ENCODE measurements around the gene SP1.
A peak's percentile ranks its signal among the peaks of the same experiment; 100 is the strongest.
"Not testable (repeated sequence)": the region's sequence is repeated elsewhere in the genome, so short reads cannot be mapped to it uniquely, and the experiment has no call there.

Gene SP1

DNA sequence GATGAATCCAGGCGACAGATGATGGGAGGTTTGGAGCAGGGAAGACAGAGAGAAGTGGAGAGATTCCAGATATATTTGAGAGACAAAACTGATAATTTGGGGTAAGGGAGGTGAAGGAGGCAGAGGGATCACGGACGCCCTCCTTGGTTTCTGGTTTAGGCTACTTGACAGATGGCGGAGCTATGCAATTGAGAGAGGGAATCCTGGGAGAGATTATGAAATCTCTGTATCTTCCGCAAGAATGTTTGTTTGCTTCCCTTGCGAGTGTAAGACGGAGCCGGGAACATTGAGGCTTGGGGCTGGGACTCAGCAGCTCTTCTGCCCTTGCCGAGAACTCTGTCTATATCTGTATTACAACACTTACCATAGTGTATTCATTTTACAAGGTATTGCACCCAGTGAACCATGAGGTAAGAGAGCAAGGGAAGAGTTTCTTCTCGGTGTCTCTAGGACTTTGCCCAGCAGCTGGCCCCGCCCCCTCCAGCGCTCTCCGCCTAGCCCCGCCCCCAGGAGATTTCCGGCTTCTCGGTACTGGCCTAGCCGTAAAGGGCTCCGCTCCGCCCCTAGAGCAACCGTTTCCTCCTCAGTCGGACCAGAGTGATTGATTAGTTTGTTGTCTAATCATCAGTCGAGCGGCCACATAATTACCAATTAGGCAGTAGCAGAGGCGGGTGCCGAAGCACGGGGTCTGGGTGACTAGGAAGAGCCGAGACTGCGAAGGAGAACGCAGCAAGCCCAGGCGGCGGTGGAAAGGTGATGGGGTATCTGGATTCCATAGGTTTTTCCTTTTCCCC is 61.3 kb downstream of the SP1 start, which contains the start of gene PRR13:
TSS of gene PRR13 (plus strand) at position 695 of the 794 bp plus-strand sequence. CDS start 981 bp downstream, outside the sequence.
- in situ Hi-C loops (cut with HindIII; ENCODE audit: low sequenced_read_pairs) = no loop called here
- peak; percentile 99 for DNase-seq (ENCODE audit: low read depth, low spot score)
- TF ChIP-seq, protein P1, sequence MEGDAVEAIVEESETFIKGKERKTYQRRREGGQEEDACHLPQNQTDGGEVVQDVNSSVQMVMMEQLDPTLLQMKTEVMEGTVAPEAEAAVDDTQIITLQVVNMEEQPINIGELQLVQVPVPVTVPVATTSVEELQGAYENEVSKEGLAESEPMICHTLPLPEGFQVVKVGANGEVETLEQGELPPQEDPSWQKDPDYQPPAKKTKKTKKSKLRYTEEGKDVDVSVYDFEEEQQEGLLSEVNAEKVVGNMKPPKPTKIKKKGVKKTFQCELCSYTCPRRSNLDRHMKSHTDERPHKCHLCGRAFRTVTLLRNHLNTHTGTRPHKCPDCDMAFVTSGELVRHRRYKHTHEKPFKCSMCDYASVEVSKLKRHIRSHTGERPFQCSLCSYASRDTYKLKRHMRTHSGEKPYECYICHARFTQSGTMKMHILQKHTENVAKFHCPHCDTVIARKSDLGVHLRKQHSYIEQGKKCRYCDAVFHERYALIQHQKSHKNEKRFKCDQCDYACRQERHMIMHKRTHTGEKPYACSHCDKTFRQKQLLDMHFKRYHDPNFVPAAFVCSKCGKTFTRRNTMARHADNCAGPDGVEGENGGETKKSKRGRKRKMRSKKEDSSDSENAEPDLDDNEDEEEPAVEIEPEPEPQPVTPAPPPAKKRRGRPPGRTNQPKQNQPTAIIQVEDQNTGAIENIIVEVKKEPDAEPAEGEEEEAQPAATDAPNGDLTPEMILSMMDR (IDR thresholded peaks at IDR 0.05; ENCODE audit: low read depth, low read length) = no peak
- H3K4me3 ChIP-seq (ENCODE audit: low read depth, low read length) = peak within 1 kb of the TSS; percentile 72

DNA sequence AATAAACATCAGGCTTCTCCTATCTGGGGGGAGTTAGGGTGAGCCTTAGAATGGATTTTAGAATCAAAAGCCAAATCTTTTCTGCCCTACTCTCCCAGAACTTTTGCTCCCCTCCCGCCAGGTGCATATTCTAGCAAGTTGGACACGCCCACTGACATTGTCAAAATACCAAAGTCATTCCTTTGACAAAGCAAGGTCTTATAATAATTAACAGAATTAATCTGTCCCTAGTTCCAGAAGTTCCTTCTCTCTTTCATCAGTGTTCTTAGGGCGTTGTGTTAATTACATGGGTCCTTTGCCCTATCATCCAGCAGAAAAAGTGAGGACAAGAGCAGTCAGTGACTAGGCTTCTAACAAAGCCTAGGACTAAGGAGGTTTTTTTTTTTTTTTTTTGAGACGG is 64.0 kb downstream of the SP1 start:
- no peak for DNase-seq (ENCODE audit: low read depth, low spot score)
- in situ Hi-C loops (cut with HindIII; ENCODE audit: low sequenced_read_pairs) = no loop called here
- H3K4me3 ChIP-seq (ENCODE audit: low read depth, low read length) = no peak overlapping the region
- TF ChIP-seq, protein P1 (IDR thresholded peaks at IDR 0.05; ENCODE audit: low read depth, low read length) = no peak

DNA sequence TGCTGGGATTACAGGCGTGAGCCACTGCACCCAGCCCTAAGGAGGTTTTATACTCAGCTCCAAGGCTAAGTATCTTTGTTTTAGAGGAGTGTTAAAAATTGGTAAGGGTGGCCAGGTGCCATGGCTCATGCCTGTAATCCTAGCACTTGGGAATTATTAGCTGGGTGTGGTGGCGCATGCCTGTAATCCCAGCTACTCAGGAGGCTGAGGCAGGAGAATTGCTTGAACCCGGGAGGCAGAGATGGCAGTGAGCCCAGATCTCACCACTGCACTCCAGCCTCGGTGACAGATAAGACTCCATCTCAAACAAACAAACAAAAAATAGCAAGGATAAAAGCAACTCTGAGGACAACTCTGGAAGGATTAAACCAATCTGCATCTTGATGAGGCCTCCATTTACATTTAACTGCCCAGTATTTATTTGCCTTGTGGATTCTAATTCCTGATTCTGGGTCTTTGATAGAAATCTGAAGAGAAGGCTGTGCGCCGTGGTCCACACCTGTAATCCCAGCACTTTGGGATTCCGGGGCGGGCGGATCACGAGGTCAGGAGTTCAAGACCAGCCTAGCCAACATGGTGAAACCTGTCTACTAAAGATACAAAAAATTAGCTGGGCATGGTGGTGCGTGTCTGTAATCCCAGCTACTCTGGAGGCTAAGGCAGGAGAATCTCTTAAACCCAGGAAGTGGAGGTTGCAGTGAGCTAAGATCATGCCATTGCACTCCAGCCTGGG is 64.8 kb downstream of the SP1 start:
- DNase-seq (ENCODE audit: low read depth, low spot score); H3K4me3 ChIP-seq (ENCODE audit: low read depth, low read length); in situ Hi-C loops (cut with HindIII; ENCODE audit: low sequenced_read_pairs): not testable (repeated sequence)

DNA sequence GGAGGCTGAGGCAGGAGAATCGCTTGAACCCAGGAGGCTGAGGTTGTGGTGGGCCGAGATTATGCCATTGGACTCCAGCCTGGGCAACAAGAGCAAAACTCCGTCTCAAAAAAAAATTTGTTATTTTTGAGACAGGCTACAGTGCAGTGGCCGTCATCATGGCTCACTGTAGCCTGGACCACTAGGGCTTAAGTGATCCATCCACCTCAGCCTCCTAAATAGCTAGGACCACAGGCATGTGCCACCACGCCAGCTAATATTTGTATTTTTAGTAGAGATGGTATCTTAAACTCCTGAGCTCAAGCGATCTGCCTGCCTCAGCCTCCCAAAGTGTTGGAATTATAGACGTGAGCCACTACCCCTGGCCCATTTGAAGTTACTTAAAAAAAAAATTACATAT is 71.0 kb downstream of the SP1 start:
- no peak for DNase-seq (ENCODE audit: low read depth, low spot score)
- no peak overlapping the region for H3K4me3 ChIP-seq (ENCODE audit: low read depth, low read length)
- in situ Hi-C loops (cut with HindIII; ENCODE audit: low sequenced_read_pairs) = no loop called here
- TF ChIP-seq, protein P1 (IDR thresholded peaks at IDR 0.05; ENCODE audit: low read depth, low read length) = no peak

DNA sequence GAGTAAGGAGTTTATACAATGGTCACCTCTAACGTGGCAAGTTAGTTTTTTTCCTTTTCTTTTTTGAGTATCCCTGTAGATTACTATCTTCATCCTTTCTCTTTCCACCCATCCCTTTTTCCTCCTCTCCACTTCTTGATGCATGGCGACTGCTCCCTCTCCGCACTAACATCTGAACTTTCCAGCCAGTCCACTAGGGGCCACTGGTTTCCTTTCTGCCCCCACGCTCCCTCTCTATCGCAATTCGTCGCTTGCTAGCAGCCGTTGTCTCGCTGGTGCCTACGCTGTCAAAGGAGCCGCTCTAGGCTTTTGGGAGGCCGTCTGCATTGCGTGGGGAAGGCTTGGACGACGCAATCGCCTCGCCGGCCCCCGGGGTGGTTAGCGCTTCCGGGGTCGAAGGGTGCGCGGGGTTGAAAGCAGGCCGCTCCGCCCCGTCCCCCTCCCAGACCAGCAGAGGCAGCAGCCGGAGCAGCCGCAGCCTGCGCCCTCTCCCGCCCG is 71.7 kb downstream of the SP1 start, which contains the start of gene PCBP2:
TSS of gene PCBP2 (plus strand) at position 442 of the 498 bp plus-strand sequence. CDS start 2,699 bp downstream, outside the sequence.
- in situ Hi-C loops (cut with HindIII; ENCODE audit: low sequenced_read_pairs) = no loop called here
- DNase-seq (ENCODE audit: low read depth, low spot score) = peak; percentile 100
- TF ChIP-seq, protein P1 (IDR thresholded peaks at IDR 0.05; ENCODE audit: low read depth, low read length) = peak; percentile 89
- peak within 1 kb of the TSS; percentile 98 for H3K4me3 ChIP-seq (ENCODE audit: low read depth, low read length)

DNA sequence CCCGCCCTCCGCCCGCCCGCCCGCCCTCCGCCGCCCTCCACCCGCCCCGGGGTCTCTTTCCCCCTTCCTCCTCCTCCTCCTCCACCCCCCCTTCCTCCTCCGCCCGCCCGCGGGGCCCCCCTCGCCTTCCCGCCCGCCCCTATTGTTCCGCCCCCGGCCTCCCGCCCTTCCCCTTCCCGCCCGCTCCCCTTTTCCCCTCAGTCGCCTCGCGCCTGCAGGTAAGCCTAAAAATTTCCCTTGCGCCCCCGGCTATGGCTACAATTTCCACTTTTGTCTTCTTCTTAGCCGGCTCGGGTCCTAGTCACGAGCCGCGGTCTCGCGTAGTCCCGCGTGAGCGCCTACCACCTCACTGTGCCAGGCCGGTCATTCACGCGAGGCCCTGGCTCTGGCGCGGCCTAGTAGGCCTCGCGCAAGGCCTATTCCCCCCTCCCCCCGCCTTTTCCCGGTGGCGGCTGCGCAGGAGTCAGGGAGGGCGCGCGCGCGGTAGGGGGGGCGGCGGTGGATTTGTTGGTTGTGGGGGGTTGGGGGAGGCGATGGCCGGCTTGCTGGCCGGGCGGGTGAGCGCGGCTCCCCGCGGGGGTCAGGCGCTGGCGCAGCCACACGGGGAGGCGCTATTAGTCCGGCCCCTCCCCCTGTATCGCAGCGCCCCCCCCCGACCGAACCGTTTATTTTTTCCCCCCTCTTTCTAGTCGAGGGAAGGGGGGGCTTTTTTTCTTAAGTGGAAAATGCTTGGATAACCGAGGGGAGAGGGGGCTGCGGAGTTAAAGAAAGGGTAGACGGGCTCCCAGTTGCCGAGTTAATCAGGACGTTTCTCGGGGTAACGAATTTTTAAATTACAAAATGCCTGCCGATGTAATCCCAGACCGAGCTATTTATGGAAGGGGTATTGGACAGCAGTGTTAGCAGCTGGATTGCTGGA is 72.4 kb downstream of the SP1 start:
- in situ Hi-C loops (cut with HindIII; ENCODE audit: low sequenced_read_pairs) = no loop called here
- DNase-seq (ENCODE audit: low read depth, low spot score) = peak; percentile 95
- TF ChIP-seq, protein P1 (IDR thresholded peaks at IDR 0.05; ENCODE audit: low read depth, low read length) = peak; percentile 39
- peak overlapping the region; percentile 98 for H3K4me3 ChIP-seq (ENCODE audit: low read depth, low read length)

All from astrocyte of the spinal cord (primary cell).